ENCODE data around the gene KHDC1.

GRCh38 chr6:73299151-73299971, 36.4 kb upstream of the KHDC1 start:
- TF ChIP-seq CTCF (IDR thresholded peaks at IDR 0.05) (no peak), POLR2A (IDR thresholded peaks at IDR 0.05) (no peak)

Measured in right lobe of liver (tissue), 4 donors.